Stimulated activated CD4-positive, alpha-beta T cell treated with anti-CD3 and anti-CD28 coated beads, Interleukin-4, amount 100 ng/mL, for 4 hours (primary cell): Measurements from ENCODE around the gene CACNB1.
A peak's percentile ranks its signal among the peaks of the same experiment; 100 is the strongest.

ENCODE experiments used
- DNase-seq, 2 experiments: peaks; one replicate each; pipeline ENCODE4 v3.0.0-alpha.2; 2020

The CACNB1 gene

GRCh38 chr17:39225308-39225958 is 28.0 kb upstream of the CACNB1 start, which contains the start of gene STAC2:
TSS of gene STAC2 (minus strand) at chr17:39225945. CDS start at chr17:39225502, 443 bp downstream.
- DNase-seq = no peak

GRCh38 chr17:39224778-39225307 is 27.4 kb upstream of the CACNB1 start:
- no peak for DNase-seq

GRCh38 chr17:39223907-39224777 is 26.7 kb upstream of the CACNB1 start:
- no peak for DNase-seq

GRCh38 chr17:39222866-39223834 is 25.7 kb upstream of the CACNB1 start:
- DNase-seq = no peak

GRCh38 chr17:39222151-39222550 is 24.7 kb upstream of the CACNB1 start:
- DNase-seq = no peak

GRCh38 chr17:39221572-39221971 is 24.1 kb upstream of the CACNB1 start:
- no peak for DNase-seq

- no peak for DNase-seq
Measured at GRCh38 chr17:39219647-39220154, 22.2 kb upstream of the CACNB1 start.

GRCh38 chr17:39218906-39219305 is 21.4 kb upstream of the CACNB1 start:
- DNase-seq = no peak

- DNase-seq = no peak
Measured at GRCh38 chr17:39217734-39218369, 20.4 kb upstream of the CACNB1 start.

GRCh38 chr17:39213852-39214251 is 16.4 kb upstream of the CACNB1 start:
- DNase-seq = no peak

GRCh38 chr17:39212841-39213480 is 15.5 kb upstream of the CACNB1 start:
- no peak for DNase-seq

- DNase-seq = no peak
Measured at GRCh38 chr17:39212195-39212810, 14.8 kb upstream of the CACNB1 start.

GRCh38 chr17:39210093-39210434 is 12.6 kb upstream of the CACNB1 start:
- DNase-seq = no peak

- DNase-seq = peak; percentile 69 to 90
Measured at GRCh38 chr17:39209317-39210092, 12.0 kb upstream of the CACNB1 start.

- DNase-seq = no peak
Measured at GRCh38 chr17:39208893-39209292, 11.4 kb upstream of the CACNB1 start.

GRCh38 chr17:39208136-39208535 is 10.7 kb upstream of the CACNB1 start:
- no peak for DNase-seq

GRCh38 chr17:39205112-39205526 is 7.7 kb upstream of the CACNB1 start:
- no peak for DNase-seq

- DNase-seq = no peak
Measured at GRCh38 chr17:39204245-39204644, 6.8 kb upstream of the CACNB1 start.

GRCh38 chr17:39200957-39201510 is 3.6 kb upstream of the CACNB1 start:
- no peak for DNase-seq
